SK-N-SH treated with all-trans-retinoic acid at 6 μM for 48 hours (cell line): ENCODE data around the gene CUEDC2.

Source experiments
- BACH2 ChIP-seq: fragments of 250-450 bp; sonication (Bioruptor Pico); IDR thresholded peaks from 2 replicates; pipeline ENCODE4 v1.9.0; 2021; ENCODE audit warnings: mild to moderate bottlenecking, borderline replicate concordance
- OSR1 ChIP-seq: fragments of 250-450 bp; sonication (Bioruptor Pico); IDR thresholded peaks from 2 replicates; pipeline ENCODE4 v1.8.0; 2022; ENCODE audit warnings: moderate library complexity, mild to moderate bottlenecking, inconsistent platforms
- RARB ChIP-seq: fragments of 250-450 bp; sonication (Bioruptor Pico); IDR thresholded peaks from 2 replicates; pipeline ENCODE4 v1.8.0; 2021; ENCODE audit warnings: mild to moderate bottlenecking, moderate library complexity
- TF ChIP-seq, protein P1 (sequence below): fragments of 250-450 bp; sonication (Bioruptor Pico); IDR thresholded peaks from 2 replicates; pipeline ENCODE4 v1.8.0; 2020; ENCODE audit warnings: mild to moderate bottlenecking, moderate library complexity, borderline replicate concordance
- TF ChIP-seq, protein P2 (sequence below): fragments of 250-450 bp; sonication (Bioruptor Pico); IDR thresholded peaks from 2 replicates; pipeline ENCODE4 v1.5.0; 2020; ENCODE audit warnings: mild to moderate bottlenecking, moderate library complexity
- TF ChIP-seq, protein P3 (sequence below): fragments of 250-450 bp; sonication (Bioruptor Pico); IDR thresholded peaks from 2 replicates; pipeline ENCODE4 v1.5.1; 2021; ENCODE audit warnings: mild to moderate bottlenecking, moderate library complexity

DNA sequence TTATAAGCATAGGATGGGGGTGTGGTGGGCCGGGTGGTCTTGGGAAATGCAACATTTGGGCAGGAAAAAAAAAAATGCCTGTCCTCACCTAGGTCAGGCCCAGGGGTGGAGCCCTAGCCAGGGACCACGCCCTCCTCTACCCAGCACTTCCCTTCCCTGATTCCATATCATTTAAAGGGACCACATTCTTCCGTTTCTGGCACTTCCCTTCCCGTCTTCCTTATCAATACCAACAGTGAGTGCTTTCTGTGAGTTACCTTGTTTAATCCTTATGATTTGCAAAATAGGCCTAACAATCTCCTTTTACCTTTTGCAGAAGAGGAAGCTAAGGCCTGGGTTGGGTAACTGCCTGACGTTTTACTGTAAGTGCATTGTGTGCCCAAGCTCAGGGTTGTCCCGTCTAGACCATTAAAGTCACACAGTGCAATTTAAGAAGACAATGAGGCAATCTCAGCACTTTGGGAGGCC lies 35.6 kb upstream of the CUEDC2 start:
- TF ChIP-seq, protein P1, sequence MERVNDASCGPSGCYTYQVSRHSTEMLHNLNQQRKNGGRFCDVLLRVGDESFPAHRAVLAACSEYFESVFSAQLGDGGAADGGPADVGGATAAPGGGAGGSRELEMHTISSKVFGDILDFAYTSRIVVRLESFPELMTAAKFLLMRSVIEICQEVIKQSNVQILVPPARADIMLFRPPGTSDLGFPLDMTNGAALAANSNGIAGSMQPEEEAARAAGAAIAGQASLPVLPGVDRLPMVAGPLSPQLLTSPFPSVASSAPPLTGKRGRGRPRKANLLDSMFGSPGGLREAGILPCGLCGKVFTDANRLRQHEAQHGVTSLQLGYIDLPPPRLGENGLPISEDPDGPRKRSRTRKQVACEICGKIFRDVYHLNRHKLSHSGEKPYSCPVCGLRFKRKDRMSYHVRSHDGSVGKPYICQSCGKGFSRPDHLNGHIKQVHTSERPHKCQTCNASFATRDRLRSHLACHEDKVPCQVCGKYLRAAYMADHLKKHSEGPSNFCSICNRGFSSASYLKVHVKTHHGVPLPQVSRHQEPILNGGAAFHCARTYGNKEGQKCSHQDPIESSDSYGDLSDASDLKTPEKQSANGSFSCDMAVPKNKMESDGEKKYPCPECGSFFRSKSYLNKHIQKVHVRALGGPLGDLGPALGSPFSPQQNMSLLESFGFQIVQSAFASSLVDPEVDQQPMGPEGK = no peak
- no peak for TF ChIP-seq OSR1 (CRISPR knock-in tag)
- TF ChIP-seq, protein P2, sequence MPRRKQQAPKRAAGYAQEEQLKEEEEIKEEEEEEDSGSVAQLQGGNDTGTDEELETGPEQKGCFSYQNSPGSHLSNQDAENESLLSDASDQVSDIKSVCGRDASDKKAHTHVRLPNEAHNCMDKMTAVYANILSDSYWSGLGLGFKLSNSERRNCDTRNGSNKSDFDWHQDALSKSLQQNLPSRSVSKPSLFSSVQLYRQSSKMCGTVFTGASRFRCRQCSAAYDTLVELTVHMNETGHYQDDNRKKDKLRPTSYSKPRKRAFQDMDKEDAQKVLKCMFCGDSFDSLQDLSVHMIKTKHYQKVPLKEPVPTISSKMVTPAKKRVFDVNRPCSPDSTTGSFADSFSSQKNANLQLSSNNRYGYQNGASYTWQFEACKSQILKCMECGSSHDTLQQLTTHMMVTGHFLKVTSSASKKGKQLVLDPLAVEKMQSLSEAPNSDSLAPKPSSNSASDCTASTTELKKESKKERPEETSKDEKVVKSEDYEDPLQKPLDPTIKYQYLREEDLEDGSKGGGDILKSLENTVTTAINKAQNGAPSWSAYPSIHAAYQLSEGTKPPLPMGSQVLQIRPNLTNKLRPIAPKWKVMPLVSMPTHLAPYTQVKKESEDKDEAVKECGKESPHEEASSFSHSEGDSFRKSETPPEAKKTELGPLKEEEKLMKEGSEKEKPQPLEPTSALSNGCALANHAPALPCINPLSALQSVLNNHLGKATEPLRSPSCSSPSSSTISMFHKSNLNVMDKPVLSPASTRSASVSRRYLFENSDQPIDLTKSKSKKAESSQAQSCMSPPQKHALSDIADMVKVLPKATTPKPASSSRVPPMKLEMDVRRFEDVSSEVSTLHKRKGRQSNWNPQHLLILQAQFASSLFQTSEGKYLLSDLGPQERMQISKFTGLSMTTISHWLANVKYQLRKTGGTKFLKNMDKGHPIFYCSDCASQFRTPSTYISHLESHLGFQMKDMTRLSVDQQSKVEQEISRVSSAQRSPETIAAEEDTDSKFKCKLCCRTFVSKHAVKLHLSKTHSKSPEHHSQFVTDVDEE (CRISPR knock-in tag) = no peak
- no peak for TF ChIP-seq RARB (CRISPR knock-in tag)
- no peak for TF ChIP-seq BACH2 (CRISPR knock-in tag)
- TF ChIP-seq, protein P3, sequence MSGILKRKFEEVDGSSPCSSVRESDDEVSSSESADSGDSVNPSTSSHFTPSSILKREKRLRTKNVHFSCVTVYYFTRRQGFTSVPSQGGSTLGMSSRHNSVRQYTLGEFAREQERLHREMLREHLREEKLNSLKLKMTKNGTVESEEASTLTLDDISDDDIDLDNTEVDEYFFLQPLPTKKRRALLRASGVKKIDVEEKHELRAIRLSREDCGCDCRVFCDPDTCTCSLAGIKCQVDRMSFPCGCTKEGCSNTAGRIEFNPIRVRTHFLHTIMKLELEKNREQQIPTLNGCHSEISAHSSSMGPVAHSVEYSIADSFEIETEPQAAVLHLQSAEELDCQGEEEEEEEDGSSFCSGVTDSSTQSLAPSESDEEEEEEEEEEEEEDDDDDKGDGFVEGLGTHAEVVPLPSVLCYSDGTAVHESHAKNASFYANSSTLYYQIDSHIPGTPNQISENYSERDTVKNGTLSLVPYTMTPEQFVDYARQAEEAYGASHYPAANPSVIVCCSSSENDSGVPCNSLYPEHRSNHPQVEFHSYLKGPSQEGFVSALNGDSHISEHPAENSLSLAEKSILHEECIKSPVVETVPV (CRISPR knock-in tag) = no peak
